ENCODE measurements around the gene ACOT6.
"Not testable (repeated sequence)": the region's sequence is repeated elsewhere in the genome, so short reads cannot be mapped to it uniquely, and the experiment has no call there.

The ACOT6 gene, protein sequence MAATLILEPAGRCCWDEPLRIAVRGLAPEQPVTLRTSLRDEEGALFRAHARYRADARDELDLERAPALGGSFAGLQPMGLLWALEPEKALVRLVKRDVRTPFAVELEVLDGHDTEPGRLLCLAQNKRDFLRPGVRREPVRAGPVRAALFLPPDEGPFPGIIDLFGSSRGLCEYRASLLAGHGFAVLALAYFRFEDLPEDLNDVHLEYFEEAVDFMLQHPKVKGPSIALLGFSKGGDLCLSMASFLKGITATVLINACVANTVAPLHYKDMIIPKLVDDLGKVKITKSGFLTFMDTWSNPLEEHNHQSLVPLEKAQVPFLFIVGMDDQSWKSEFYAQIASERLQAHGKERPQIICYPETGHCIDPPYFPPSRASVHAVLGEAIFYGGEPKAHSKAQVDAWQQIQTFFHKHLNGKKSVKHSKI

DNA sequence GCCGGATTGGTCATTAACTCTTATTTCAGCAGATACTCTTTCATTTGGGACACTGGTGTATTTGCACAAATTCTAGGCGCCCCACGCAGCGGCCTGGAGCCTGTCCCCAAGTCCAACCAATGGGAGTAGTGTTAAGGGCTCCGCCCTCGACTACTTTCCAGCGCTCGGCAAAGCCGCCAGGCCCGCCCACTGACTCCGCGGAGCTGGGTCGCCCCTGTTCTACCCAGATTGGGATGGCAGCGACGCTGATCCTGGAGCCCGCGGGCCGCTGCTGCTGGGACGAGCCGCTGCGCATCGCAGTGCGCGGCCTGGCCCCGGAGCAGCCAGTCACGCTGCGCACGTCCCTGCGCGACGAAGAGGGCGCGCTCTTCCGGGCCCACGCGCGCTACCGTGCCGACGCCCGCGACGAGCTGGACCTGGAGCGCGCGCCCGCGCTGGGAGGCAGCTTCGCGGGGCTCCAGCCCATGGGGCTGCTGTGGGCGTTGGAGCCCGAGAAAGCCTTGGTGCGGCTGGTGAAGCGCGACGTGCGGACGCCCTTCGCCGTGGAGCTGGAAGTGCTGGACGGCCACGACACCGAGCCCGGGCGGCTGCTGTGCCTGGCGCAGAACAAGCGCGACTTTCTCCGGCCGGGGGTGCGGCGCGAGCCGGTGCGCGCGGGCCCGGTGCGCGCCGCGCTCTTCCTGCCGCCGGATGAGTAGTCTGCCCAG is at the start of gene ACOT6:
ACOT6 (plus strand) TSS at position 179 of the 707 bp plus-strand sequence; CDS start at position 234, 55 bp downstream.
- FAIRE-seq (peak; percentile 74), DNase-seq (ENCODE audit: extremely low spot score, insufficient read length, low read depth) (peak; percentile 42)

GRCh38 chr14:73562696-73563095 is 49.6 kb upstream of the ACOT6 start:
- FAIRE-seq; DNase-seq (ENCODE audit: extremely low spot score, insufficient read length, low read depth): not testable (repeated sequence)

DNA sequence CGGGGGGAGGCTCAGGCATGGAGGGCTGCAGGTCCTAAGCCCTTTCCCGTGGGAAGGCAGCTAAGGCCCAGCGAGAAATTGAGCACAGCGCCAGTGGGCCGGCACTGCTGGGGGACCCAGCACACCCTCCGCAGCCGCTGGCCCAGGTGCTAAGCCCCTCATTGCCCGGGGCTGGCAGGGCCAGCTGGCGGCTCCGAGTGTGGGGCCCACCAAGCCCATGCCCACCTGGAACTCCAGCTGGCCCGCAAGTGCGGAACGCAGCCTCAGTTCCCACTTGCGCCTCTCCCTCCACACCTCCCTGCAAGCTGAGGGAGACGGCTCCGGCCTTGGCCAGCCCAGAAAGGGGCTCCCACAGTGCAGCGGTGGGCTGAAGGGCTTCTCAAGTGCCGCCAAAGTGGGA is 45.9 kb upstream of the ACOT6 start:
- DNase-seq (ENCODE audit: extremely low spot score, insufficient read length, low read depth); FAIRE-seq: not testable (repeated sequence)

DNA sequence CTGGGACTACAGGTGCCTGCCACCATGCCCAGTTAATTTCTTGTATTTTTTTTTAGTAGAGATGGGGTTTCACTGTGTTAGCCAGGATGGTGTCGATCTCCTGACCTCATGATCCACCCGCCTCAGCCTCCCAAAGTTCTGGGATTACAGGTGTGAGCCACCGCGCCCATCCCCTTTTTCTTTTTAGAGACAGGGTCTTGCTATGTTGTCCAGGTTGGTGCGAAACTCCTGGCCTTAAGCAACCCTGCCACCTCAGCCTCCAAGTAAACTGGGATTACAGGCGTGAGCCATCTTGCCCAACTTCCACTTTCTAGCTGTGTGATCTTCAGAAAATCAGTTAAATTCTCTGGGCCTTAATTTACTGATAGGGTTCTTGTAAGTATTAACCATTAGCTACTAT is 45.4 kb upstream of the ACOT6 start:
- not testable (repeated sequence) for DNase-seq (ENCODE audit: extremely low spot score, insufficient read length, low read depth); FAIRE-seq

DNA sequence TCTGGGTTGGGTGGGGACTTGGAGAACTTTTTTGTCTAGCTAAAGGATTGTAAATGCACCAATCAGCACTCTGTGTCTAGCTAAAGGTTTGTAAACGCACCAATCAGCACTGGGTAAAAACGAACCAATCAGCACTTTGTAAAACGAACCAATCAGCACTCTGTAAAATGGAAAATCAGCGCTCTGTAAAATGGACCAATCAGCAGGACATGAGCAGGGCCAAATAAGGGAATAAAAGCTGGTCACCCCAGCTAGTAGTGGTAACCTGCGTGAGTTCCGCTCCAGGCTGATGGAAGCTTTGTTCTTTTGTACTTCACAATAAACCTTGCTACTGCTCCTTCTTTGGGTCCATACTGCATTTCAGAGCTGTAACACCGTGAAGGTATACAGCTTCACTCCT is 45.0 kb upstream of the ACOT6 start:
- no peak for DNase-seq (ENCODE audit: extremely low spot score, insufficient read length, low read depth)
- FAIRE-seq = no peak

GRCh38 chr14:73567951-73568885 is 44.1 kb upstream of the ACOT6 start:
- DNase-seq (ENCODE audit: extremely low spot score, insufficient read length, low read depth) (no peak), FAIRE-seq (no peak)

GRCh38 chr14:73568886-73569184 is 43.5 kb upstream of the ACOT6 start:
- not testable (repeated sequence) for DNase-seq (ENCODE audit: extremely low spot score, insufficient read length, low read depth); FAIRE-seq

GRCh38 chr14:73569185-73569958 is 42.9 kb upstream of the ACOT6 start, which contains the start of gene ACOT2:
ACOT2 (plus strand) TSS chr14:73569213; CDS start chr14:73569241, 28 bp downstream.
- peak; percentile 61 for FAIRE-seq
- peak; percentile 58 for DNase-seq (ENCODE audit: extremely low spot score, insufficient read length, low read depth)

- not testable (repeated sequence) for DNase-seq (ENCODE audit: extremely low spot score, insufficient read length, low read depth)
- FAIRE-seq = peak; percentile 69
These were observed 41.4 kb upstream of the ACOT6 start for GRCh38 chr14:73570913-73571312.

- FAIRE-seq; DNase-seq (ENCODE audit: extremely low spot score, insufficient read length, low read depth): not testable (repeated sequence)
These were observed 39.3 kb upstream of the ACOT6 start for GRCh38 chr14:73573034-73573433.

GRCh38 chr14:73573740-73574139 is 38.6 kb upstream of the ACOT6 start:
- DNase-seq (ENCODE audit: extremely low spot score, insufficient read length, low read depth); FAIRE-seq: not testable (repeated sequence)

- not testable (repeated sequence) for DNase-seq (ENCODE audit: extremely low spot score, insufficient read length, low read depth); FAIRE-seq
These were observed 38.1 kb upstream of the ACOT6 start for GRCh38 chr14:73574251-73574650.

- DNase-seq (ENCODE audit: extremely low spot score, insufficient read length, low read depth) (no peak), FAIRE-seq (no peak)
These were observed 35.9 kb upstream of the ACOT6 start for GRCh38 chr14:73576391-73576790.

DNA sequence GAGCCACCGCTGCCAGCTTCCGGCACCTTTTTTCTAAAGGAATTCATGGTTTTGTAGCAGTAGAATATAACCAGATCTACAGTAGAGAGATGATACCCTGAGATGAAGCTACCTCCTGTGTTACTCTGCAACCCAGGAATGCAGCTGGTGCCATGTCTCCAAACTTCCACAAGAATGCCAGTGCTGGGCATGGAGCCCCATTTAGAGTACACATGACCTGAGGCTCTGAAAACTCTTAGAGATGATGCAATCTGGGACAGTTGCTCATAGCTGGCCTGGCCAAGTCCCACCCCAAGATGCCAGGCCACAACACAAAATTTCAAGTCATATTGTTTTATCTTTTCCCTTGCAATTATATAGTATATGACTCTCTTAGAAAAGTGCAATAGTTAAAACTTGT is 35.1 kb upstream of the ACOT6 start:
- DNase-seq (ENCODE audit: extremely low spot score, insufficient read length, low read depth); FAIRE-seq: not testable (repeated sequence)

GRCh38 chr14:73582102-73582979 is 30.0 kb upstream of the ACOT6 start:
- FAIRE-seq; DNase-seq (ENCODE audit: extremely low spot score, insufficient read length, low read depth): not testable (repeated sequence)

- DNase-seq (ENCODE audit: extremely low spot score, insufficient read length, low read depth) = no peak
- FAIRE-seq = no peak
These were observed 23.6 kb upstream of the ACOT6 start for GRCh38 chr14:73588695-73589094.

DNA sequence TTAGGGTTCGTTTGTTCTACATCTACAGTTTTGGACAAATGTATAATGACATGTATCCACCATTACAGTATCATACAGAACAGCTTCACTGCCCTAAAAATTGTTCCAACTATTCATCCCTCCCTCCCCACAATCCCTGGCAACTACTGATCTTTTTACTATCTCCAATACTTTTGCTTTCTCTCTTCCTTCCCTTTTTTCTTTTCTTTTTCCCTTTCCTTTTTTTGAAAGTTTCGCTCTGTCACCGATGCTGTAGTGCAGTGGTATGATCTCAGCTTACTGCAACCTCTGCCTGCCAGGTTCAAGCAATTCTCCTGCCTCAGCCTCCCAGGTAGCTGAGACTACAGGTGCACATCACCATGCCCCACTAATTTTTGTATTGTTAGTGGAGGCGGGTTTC is 23.2 kb upstream of the ACOT6 start:
- FAIRE-seq (no peak), DNase-seq (ENCODE audit: extremely low spot score, insufficient read length, low read depth) (no peak)

DNA sequence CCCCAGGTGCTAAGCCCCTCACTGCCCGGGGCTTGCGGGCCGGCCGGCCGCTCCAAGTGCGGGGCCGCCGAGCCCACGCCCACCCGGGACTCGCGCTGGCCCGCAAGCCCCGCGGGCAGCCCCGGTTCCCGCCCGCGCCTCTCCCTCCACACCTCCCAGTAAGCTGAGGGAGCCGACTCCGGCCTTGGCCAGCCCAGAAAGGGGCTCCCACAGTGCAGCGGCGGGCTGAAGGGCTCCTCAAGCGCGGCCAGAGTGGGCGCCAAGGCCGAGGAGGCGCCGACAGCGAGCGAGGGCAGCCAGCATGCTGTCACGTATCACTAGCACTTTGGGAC is 21.7 kb upstream of the ACOT6 start:
- DNase-seq (ENCODE audit: extremely low spot score, insufficient read length, low read depth); FAIRE-seq: not testable (repeated sequence)
